ENCODE measurements around the gene KIF16B.
A peak's percentile ranks its signal among the peaks of the same experiment; 100 is the strongest.

GRCh38 chr20:16404171-16404570 is 169.1 kb downstream of the KIF16B start:
- TF ChIP-seq RFX5 (IDR thresholded peaks at IDR 0.05; ENCODE audit: borderline replicate concordance, low read depth, low read length) (no peak), EP300 (IDR thresholded peaks at IDR 0.05; ENCODE audit: borderline replicate concordance in 1 of 2, low read depth in 2 of 2, low read length in 2 of 2) (no peak), ATF3 (IDR thresholded peaks at IDR 0.05; ENCODE audit: insufficient read depth, low read depth, low read length) (no peak), TEAD4 (IDR thresholded peaks at IDR 0.05; ENCODE audit: low read depth, low read length) (no peak), SIRT6 (IDR thresholded peaks at IDR 0.05; ENCODE audit: low read length) (no peak), POLR2A (IDR thresholded peaks at IDR 0.05; ENCODE audit: control extremely low read depth in 1 of 2, low read depth in 2 of 2, low read length in 2 of 2) (no peak), RAD21 (IDR thresholded peaks at IDR 0.05 in 1 of 2, conservative IDR thresholded peaks at IDR 0.05 in 1 of 2; ENCODE audit: low read depth in 2 of 2, low read length in 2 of 2) (no peak; a peak in 1 of 4 replicates), EZH2 (IDR thresholded peaks at IDR 0.05; ENCODE audit: low read depth, low read length, severe bottlenecking) (no peak)
- TF ChIP-seq, protein P1, sequence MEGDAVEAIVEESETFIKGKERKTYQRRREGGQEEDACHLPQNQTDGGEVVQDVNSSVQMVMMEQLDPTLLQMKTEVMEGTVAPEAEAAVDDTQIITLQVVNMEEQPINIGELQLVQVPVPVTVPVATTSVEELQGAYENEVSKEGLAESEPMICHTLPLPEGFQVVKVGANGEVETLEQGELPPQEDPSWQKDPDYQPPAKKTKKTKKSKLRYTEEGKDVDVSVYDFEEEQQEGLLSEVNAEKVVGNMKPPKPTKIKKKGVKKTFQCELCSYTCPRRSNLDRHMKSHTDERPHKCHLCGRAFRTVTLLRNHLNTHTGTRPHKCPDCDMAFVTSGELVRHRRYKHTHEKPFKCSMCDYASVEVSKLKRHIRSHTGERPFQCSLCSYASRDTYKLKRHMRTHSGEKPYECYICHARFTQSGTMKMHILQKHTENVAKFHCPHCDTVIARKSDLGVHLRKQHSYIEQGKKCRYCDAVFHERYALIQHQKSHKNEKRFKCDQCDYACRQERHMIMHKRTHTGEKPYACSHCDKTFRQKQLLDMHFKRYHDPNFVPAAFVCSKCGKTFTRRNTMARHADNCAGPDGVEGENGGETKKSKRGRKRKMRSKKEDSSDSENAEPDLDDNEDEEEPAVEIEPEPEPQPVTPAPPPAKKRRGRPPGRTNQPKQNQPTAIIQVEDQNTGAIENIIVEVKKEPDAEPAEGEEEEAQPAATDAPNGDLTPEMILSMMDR (IDR thresholded peaks at IDR 0.05; ENCODE audit: control extremely low read depth in 1 of 3, insufficient read depth in 1 of 3, low read depth in 1 of 3, low read length in 3 of 3) = peak in 1 of 3 experiments; percentile 4; a peak in 1 of 4 replicates

Measured in H1 (cell line).